HL-60 (cell line): ENCODE data around the gene FBL.

Source experiments
- TF ChIP-seq, protein P1 (sequence below): IDR thresholded peaks from one replicate; pipeline ENCODE4 v1.5.1; 2011; ENCODE audit warnings: low read length, control low read depth, inconsistent platforms; ENCODE audit not compliant: insufficient read depth
- TF ChIP-seq, protein P2 (sequence below): IDR thresholded peaks from 2 replicates; pipeline ENCODE4 v1.6.1; 2012; ENCODE audit warnings: low read depth; ENCODE audit not compliant: insufficient replicate concordance

DNA sequence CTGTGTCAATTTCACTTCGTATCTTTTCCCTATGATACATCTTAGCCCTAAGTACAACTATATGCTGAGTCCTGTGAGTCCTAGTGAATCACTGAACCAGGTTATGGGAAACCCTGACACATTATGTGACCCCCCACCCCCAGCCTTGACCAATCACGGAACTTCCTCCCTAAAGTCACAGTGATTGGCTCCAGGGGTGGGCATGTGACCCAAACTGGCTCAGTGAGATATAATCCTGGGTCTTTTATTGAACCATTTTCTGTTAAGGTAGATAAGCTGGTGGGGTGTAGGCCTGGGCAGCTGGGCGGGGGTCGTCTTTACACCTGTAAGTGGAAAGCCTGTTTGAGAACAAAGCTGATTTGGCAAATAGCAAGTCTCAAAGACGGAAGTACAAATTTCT, 19.8 kb upstream of the FBL start:
- TF ChIP-seq, protein P1, sequence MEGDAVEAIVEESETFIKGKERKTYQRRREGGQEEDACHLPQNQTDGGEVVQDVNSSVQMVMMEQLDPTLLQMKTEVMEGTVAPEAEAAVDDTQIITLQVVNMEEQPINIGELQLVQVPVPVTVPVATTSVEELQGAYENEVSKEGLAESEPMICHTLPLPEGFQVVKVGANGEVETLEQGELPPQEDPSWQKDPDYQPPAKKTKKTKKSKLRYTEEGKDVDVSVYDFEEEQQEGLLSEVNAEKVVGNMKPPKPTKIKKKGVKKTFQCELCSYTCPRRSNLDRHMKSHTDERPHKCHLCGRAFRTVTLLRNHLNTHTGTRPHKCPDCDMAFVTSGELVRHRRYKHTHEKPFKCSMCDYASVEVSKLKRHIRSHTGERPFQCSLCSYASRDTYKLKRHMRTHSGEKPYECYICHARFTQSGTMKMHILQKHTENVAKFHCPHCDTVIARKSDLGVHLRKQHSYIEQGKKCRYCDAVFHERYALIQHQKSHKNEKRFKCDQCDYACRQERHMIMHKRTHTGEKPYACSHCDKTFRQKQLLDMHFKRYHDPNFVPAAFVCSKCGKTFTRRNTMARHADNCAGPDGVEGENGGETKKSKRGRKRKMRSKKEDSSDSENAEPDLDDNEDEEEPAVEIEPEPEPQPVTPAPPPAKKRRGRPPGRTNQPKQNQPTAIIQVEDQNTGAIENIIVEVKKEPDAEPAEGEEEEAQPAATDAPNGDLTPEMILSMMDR = no peak
- TF ChIP-seq, protein P2, sequence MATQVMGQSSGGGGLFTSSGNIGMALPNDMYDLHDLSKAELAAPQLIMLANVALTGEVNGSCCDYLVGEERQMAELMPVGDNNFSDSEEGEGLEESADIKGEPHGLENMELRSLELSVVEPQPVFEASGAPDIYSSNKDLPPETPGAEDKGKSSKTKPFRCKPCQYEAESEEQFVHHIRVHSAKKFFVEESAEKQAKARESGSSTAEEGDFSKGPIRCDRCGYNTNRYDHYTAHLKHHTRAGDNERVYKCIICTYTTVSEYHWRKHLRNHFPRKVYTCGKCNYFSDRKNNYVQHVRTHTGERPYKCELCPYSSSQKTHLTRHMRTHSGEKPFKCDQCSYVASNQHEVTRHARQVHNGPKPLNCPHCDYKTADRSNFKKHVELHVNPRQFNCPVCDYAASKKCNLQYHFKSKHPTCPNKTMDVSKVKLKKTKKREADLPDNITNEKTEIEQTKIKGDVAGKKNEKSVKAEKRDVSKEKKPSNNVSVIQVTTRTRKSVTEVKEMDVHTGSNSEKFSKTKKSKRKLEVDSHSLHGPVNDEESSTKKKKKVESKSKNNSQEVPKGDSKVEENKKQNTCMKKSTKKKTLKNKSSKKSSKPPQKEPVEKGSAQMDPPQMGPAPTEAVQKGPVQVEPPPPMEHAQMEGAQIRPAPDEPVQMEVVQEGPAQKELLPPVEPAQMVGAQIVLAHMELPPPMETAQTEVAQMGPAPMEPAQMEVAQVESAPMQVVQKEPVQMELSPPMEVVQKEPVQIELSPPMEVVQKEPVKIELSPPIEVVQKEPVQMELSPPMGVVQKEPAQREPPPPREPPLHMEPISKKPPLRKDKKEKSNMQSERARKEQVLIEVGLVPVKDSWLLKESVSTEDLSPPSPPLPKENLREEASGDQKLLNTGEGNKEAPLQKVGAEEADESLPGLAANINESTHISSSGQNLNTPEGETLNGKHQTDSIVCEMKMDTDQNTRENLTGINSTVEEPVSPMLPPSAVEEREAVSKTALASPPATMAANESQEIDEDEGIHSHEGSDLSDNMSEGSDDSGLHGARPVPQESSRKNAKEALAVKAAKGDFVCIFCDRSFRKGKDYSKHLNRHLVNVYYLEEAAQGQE = no peak
